GM12878 (cell line): ENCODE measurements around the gene MAPK9.

Source experiments
- BRCA1 ChIP-seq: IDR thresholded peaks from 2 replicates; pipeline ENCODE4 v1.6.1; 2011; ENCODE audit warnings: low read depth, low read length, improper control_type of control experiment
- CTCF ChIP-seq, 3 experiments: IDR thresholded peaks in 2 of 3; conservative IDR thresholded peaks in 1 of 3; 2 replicates each; pipeline ENCODE4 v1.5.1; 2011; ENCODE audit warnings: low read depth in 3 of 3, low read length in 3 of 3, mild to moderate bottlenecking in 3 of 3, control low read depth in 2 of 3, moderate library complexity in 2 of 3, inconsistent platforms in 1 of 3, mixed read lengths in 1 of 3; ENCODE audit not compliant: control insufficient read depth in 2 of 3, insufficient read depth in 1 of 3; ENCODE audit errors: extremely low read depth in 1 of 3
- EP300 ChIP-seq, 2 experiments: fragments of 150-350 bp in 1 of 2; IDR thresholded peaks; 2 replicates each; pipeline ENCODE4 v1.6.1; 2011 to 2012; ENCODE audit warnings: low read depth in 2 of 2, low read length in 2 of 2, borderline replicate concordance in 1 of 2, improper control_type of control experiment in 1 of 2, inconsistent platforms in 1 of 2; ENCODE audit not compliant: control insufficient read depth in 1 of 2
- NFIC ChIP-seq: IDR thresholded peaks from 2 replicates; pipeline ENCODE4 v1.6.1; 2012; ENCODE audit warnings: low read depth, mild to moderate bottlenecking, inconsistent platforms, low read length, moderate library complexity
- NKRF ChIP-seq: fragments of 450-650 bp; conservative IDR thresholded peaks from 2 replicates; pipeline ENCODE4 v1.6.1; 2017; ENCODE audit warnings: mild to moderate bottlenecking, moderate library complexity
- SPI1 ChIP-seq: IDR thresholded peaks from 2 replicates; pipeline ENCODE4 v1.6.1; 2011; ENCODE audit warnings: low read depth, mild to moderate bottlenecking, low read length, moderate library complexity, borderline replicate concordance; ENCODE audit not compliant: insufficient read depth
- TCF3 ChIP-seq: IDR thresholded peaks from 2 replicates; pipeline ENCODE4 v1.6.1; 2012; ENCODE audit warnings: low read depth, mild to moderate bottlenecking, low read length, borderline replicate concordance; ENCODE audit not compliant: insufficient read depth
- TF ChIP-seq, protein P1 (sequence below): IDR thresholded peaks from 2 replicates; pipeline ENCODE4 v1.6.1; 2012; ENCODE audit warnings: low read depth, low read length, improper control_type of control experiment

DNA sequence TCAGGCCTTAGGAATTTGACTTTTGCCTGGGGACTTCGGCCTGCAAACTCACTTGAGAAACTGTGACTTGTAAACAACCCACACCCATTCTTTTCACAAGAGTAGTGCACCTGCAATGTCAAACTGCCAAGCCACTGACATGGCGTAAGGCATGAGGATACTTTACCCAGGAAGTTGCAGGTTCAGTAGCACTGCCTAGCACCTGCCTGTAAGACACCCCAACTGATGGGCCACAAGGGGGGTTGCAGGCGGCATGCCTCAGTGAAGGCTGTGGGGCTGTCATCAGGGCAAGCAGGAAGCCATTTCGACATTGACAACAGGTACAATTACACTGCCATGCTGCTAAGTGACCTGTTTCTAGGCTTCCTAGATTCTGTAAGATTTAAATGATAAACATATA, 41.6 kb downstream of the MAPK9 start:
- TF ChIP-seq, protein P1, sequence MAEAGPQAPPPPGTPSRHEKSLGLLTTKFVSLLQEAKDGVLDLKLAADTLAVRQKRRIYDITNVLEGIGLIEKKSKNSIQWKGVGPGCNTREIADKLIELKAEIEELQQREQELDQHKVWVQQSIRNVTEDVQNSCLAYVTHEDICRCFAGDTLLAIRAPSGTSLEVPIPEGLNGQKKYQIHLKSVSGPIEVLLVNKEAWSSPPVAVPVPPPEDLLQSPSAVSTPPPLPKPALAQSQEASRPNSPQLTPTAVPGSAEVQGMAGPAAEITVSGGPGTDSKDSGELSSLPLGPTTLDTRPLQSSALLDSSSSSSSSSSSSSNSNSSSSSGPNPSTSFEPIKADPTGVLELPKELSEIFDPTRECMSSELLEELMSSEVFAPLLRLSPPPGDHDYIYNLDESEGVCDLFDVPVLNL: no peak
- no peak for TF ChIP-seq EP300 (IDR thresholded peaks at IDR 0.05; ENCODE audit: borderline replicate concordance in 1 of 2, control insufficient read depth in 1 of 2, low read depth in 2 of 2, low read length in 2 of 2)
- TF ChIP-seq CTCF (IDR thresholded peaks at IDR 0.05 in 2 of 3, conservative IDR thresholded peaks at IDR 0.05 in 1 of 3; ENCODE audit: control insufficient read depth in 2 of 3, extremely low read depth in 1 of 3, insufficient read depth in 1 of 3, low read depth in 3 of 3, low read length in 3 of 3): no peak
- TF ChIP-seq NFIC: no peak
- TF ChIP-seq NKRF: no peak
- no peak for TF ChIP-seq SPI1
- TF ChIP-seq BRCA1: no peak
- TF ChIP-seq TCF3: no peak
